ENCODE measurements around the gene SCAMP5.
A peak's percentile ranks its signal among the peaks of the same experiment; 100 is the strongest.

Gene SCAMP5

GRCh38 chr15:75062706-75063105 is 67.3 kb downstream of the SCAMP5 start:
- no peak overlapping the region for H3K4me3 ChIP-seq (ENCODE audit: low read length)
- no peak for DNase-seq (ENCODE audit: low read depth, low spot score)

GRCh38 chr15:75063338-75063737 is 68.0 kb downstream of the SCAMP5 start:
- H3K4me3 ChIP-seq (ENCODE audit: low read length) = no peak overlapping the region
- no peak for DNase-seq (ENCODE audit: low read depth, low spot score)

- no peak overlapping the region for H3K4me3 ChIP-seq (ENCODE audit: low read length)
- DNase-seq (ENCODE audit: low read depth, low spot score) = no peak
Observed at GRCh38 chr15:75063889-75064288, 68.5 kb downstream of the SCAMP5 start.

- no peak for DNase-seq (ENCODE audit: low read depth, low spot score)
- no peak overlapping the region for H3K4me3 ChIP-seq (ENCODE audit: low read length)
Observed at GRCh38 chr15:75064846-75065245, 69.5 kb downstream of the SCAMP5 start.

- DNase-seq (ENCODE audit: low read depth, low spot score) = peak; percentile 54
- no peak overlapping the region for H3K4me3 ChIP-seq (ENCODE audit: low read length)
Observed at GRCh38 chr15:75065467-75065850, 70.1 kb downstream of the SCAMP5 start.

- no peak overlapping the region for H3K4me3 ChIP-seq (ENCODE audit: low read length)
- peak; percentile 62 for DNase-seq (ENCODE audit: low read depth, low spot score)
Observed at GRCh38 chr15:75065851-75066509, 70.6 kb downstream of the SCAMP5 start.

GRCh38 chr15:75067123-75067830 is 71.9 kb downstream of the SCAMP5 start:
- no peak overlapping the region for H3K4me3 ChIP-seq (ENCODE audit: low read length)
- peak; percentile 76 for DNase-seq (ENCODE audit: low read depth, low spot score)

GRCh38 chr15:75068748-75069147 is 73.4 kb downstream of the SCAMP5 start:
- H3K4me3 ChIP-seq (ENCODE audit: low read length) = no peak overlapping the region
- DNase-seq (ENCODE audit: low read depth, low spot score) = no peak

GRCh38 chr15:75069301-75069925 is 74.0 kb downstream of the SCAMP5 start:
- DNase-seq (ENCODE audit: low read depth, low spot score) = no peak

GRCh38 chr15:75070674-75071073 is 75.3 kb downstream of the SCAMP5 start:
- no peak for DNase-seq (ENCODE audit: low read depth, low spot score)
- no peak overlapping the region for H3K4me3 ChIP-seq (ENCODE audit: low read length)

More at GRCh38 chr15:75069301-75069925, 74.0 kb downstream of the SCAMP5 start:
- H3K4me3 ChIP-seq (ENCODE audit: low read length) = no peak overlapping the region

Measured in Jurkat, Clone E6-1 (cell line).